Liver (tissue), 9 donors: ENCODE data around the gene SCGB3A2. TPM values are rescaled to one million over a fixed set of nuclear protein-coding genes. Genes with fewer than 3 reads are reported as not detected.

ENCODE experiments used
- DNase-seq: peaks from one replicate; pipeline ENCODE4 v3.0.0-alpha.2; 2017; ENCODE audit warnings: low spot score
- H3K27ac ChIP-seq, 2 donors: one replicate each; pipeline ENCODE4 v1.7.0; 2013; ENCODE audit warnings: inconsistent platforms in 2 of 2, low read length in 2 of 2, control low read depth in 1 of 2, low read depth in 1 of 2, mild to moderate bottlenecking in 1 of 2
- H3K27me3 ChIP-seq, 4 donors: one replicate each; pipeline versions ENCODE4 v1.6.1 to v1.7.0; 2013; ENCODE audit warnings: low read length in 3 of 4, inconsistent platforms in 1 of 4, mild to moderate bottlenecking in 1 of 4, moderate library complexity in 1 of 4; ENCODE audit not compliant: control insufficient read depth in 4 of 4, insufficient read depth in 4 of 4
- H3K36me3 ChIP-seq, 4 donors: one replicate each; pipeline versions ENCODE4 v1.6.1 to v1.7.0; 2013; ENCODE audit warnings: low read length in 3 of 4, mild to moderate bottlenecking in 3 of 4, low read depth in 1 of 4, moderate library complexity in 1 of 4; ENCODE audit not compliant: control insufficient read depth in 4 of 4, insufficient read depth in 3 of 4
- H3K4me1 ChIP-seq, 4 donors: one replicate each; pipeline versions ENCODE4 v1.6.1 to v1.7.0; 2013; ENCODE audit warnings: low read length in 3 of 4, mild to moderate bottlenecking in 3 of 4, moderate library complexity in 1 of 4; ENCODE audit not compliant: control insufficient read depth in 4 of 4, insufficient read depth in 4 of 4
- H3K4me3 ChIP-seq, 3 donors: one replicate each; pipeline versions ENCODE4 v1.6.1 to v1.7.0; 2013; ENCODE audit warnings: low read length in 3 of 3, control low read depth in 1 of 3, low read depth in 1 of 3, mild to moderate bottlenecking in 1 of 3
- H3K9ac ChIP-seq, 2 donors: one replicate each; pipeline ENCODE4 v1.7.0; 2013; ENCODE audit warnings: low read length in 2 of 2, mild to moderate bottlenecking in 2 of 2, moderate library complexity in 2 of 2, control low read depth in 1 of 2, low read depth in 1 of 2
- H3K9me3 ChIP-seq, 4 donors: one replicate each; pipeline versions ENCODE4 v1.6.1 to v1.7.0; 2013; ENCODE audit warnings: low read length in 3 of 4; ENCODE audit not compliant: control insufficient read depth in 4 of 4
- EGR1 ChIP-seq, 2 donors: IDR thresholded peaks; 2 replicates each; pipeline ENCODE4 v1.6.1; 2016 to 2018; ENCODE audit warnings: antibody characterized with exemption in 2 of 2, low read depth in 2 of 2
- FOXA1 ChIP-seq: IDR thresholded peaks from 2 replicates; pipeline ENCODE4 v1.6.1; 2016; ENCODE audit warnings: antibody characterized with exemption
- GABPA ChIP-seq, 2 donors: IDR thresholded peaks in 1 of 2; conservative IDR thresholded peaks in 1 of 2; 2 replicates each; pipeline ENCODE4 v1.6.1; 2016; ENCODE audit warnings: antibody characterized with exemption in 2 of 2, mild to moderate bottlenecking in 1 of 2, moderate library complexity in 1 of 2
- HNF4A ChIP-seq, 2 donors: conservative IDR thresholded peaks; 2 replicates each; pipeline ENCODE4 v1.6.1; 2016; ENCODE audit warnings: antibody characterized with exemption in 2 of 2, mild to moderate bottlenecking in 2 of 2
- JUND ChIP-seq, 2 donors: IDR thresholded peaks; 2 replicates each; pipeline ENCODE4 v1.6.1; 2016; ENCODE audit warnings: antibody characterized with exemption in 2 of 2
- MAX ChIP-seq: IDR thresholded peaks from 2 replicates; pipeline ENCODE4 v1.6.1; 2016; ENCODE audit warnings: antibody characterized with exemption
- NR2F2 ChIP-seq: IDR thresholded peaks from 2 replicates; pipeline ENCODE4 v1.6.1; 2016; ENCODE audit warnings: antibody characterized with exemption
- RAD21 ChIP-seq, 2 donors: IDR thresholded peaks; 2 replicates each; pipeline ENCODE4 v1.6.1; 2016; ENCODE audit warnings: antibody characterized with exemption in 2 of 2, mild to moderate bottlenecking in 2 of 2
- RXRA ChIP-seq, 2 donors: IDR thresholded peaks; 2 replicates each; pipeline ENCODE4 v1.6.1; 2017 to 2018; ENCODE audit warnings: antibody characterized with exemption in 2 of 2, mild to moderate bottlenecking in 1 of 2
- SP1 ChIP-seq: IDR thresholded peaks from 2 replicates; pipeline ENCODE4 v1.6.1; 2018; ENCODE audit warnings: antibody characterized with exemption, mild to moderate bottlenecking
- TAF1 ChIP-seq: conservative IDR thresholded peaks from 2 replicates; pipeline ENCODE4 v1.6.1; 2016; ENCODE audit warnings: antibody characterized with exemption, mild to moderate bottlenecking
- YY1 ChIP-seq: IDR thresholded peaks from 2 replicates; pipeline ENCODE4 v1.6.1; 2016; ENCODE audit warnings: antibody characterized with exemption, mild to moderate bottlenecking
- WGBS: extraction: QIAGEN DNeasy Blood & Tissue Kit; methylation state at CpG from one replicate; pipeline ENCODE4 v1.1.7; 2013; 5-methylcytosine and 5-hydroxymethylcytosine counted together
- polyA plus RNA-seq, 2 donors: library from polyadenylated mRNA; stranded (reverse) in 1 of 2; unstranded in 1 of 2; fragments of 200-250 nt in 1 of 2; fragments of >200 nt in 1 of 2; fragmentation: Nextera tagmentation in 1 of 2; extraction: Ambion mirVana in 1 of 2; gene quantifications; one replicate each; pipeline versions ENCODE4 v1.2.1 to v1.2.3, GENCODE V29; 2013 to 2015
- total RNA-seq, 2 donors: library from RNA; depleted of rRNA; stranded (reverse); fragments of >200 nt; gene quantifications; one replicate each; pipeline ENCODE4 v1.2.3, GENCODE V29; 2014
- TF ChIP-seq, protein P1 (sequence below): IDR thresholded peaks from 2 replicates; pipeline ENCODE4 v1.6.1; 2016; ENCODE audit warnings: antibody characterized with exemption, mild to moderate bottlenecking
- TF ChIP-seq, protein P2 (sequence below): IDR thresholded peaks from 2 replicates; pipeline ENCODE4 v1.6.1; 2016; ENCODE audit warnings: antibody characterized with exemption
- TF ChIP-seq, protein P3 (sequence below): fragments of 150-350 bp; IDR thresholded peaks from 2 replicates; pipeline ENCODE4 v1.5.1; 2017; ENCODE audit warnings: improper control_type of control experiment, low read depth, low read length; ENCODE audit not compliant: missing input control
- donor health status: healthy.
- donor health status: healthy.
- donor health status: healthy.
- donor health status: healthy.
- donor health status: healthy.

Gene SCGB3A2
- total and polyA plus RNA-seq, 4 donors: not detected

- Histone ChIP-seq H3K36me3 (no peaks in the 10 kb centered on the region), H3K27ac (no peak overlapping the region), H3K9ac (no peak overlapping the region), H3K4me1 (no peaks in the 10 kb centered on the region), H3K9me3 (no peaks in the 10 kb centered on the region), H3K4me3 (no peak overlapping the region), H3K27me3 (no peaks in the 10 kb centered on the region)
- TF ChIP-seq, protein P1, sequence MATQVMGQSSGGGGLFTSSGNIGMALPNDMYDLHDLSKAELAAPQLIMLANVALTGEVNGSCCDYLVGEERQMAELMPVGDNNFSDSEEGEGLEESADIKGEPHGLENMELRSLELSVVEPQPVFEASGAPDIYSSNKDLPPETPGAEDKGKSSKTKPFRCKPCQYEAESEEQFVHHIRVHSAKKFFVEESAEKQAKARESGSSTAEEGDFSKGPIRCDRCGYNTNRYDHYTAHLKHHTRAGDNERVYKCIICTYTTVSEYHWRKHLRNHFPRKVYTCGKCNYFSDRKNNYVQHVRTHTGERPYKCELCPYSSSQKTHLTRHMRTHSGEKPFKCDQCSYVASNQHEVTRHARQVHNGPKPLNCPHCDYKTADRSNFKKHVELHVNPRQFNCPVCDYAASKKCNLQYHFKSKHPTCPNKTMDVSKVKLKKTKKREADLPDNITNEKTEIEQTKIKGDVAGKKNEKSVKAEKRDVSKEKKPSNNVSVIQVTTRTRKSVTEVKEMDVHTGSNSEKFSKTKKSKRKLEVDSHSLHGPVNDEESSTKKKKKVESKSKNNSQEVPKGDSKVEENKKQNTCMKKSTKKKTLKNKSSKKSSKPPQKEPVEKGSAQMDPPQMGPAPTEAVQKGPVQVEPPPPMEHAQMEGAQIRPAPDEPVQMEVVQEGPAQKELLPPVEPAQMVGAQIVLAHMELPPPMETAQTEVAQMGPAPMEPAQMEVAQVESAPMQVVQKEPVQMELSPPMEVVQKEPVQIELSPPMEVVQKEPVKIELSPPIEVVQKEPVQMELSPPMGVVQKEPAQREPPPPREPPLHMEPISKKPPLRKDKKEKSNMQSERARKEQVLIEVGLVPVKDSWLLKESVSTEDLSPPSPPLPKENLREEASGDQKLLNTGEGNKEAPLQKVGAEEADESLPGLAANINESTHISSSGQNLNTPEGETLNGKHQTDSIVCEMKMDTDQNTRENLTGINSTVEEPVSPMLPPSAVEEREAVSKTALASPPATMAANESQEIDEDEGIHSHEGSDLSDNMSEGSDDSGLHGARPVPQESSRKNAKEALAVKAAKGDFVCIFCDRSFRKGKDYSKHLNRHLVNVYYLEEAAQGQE: no peak
- TF ChIP-seq TAF1 (no peak), GABPA (IDR thresholded peaks at IDR 0.05 in 1 of 2, conservative IDR thresholded peaks at IDR 0.05 in 1 of 2) (no peak), NR2F2 (no peak), RXRA (IDR thresholded peaks at IDR 0.05) (no peak)
- no peak for DNase-seq
- WGBS: 77% methylated on average over 3 of the region's 3 CpGs
Measured at GRCh38 chr5:147852365-147852764, 26.1 kb upstream of the SCGB3A2 start.

- Histone ChIP-seq H3K27me3 (no peaks in the 10 kb centered on the region), H3K9me3 (no peaks in the 10 kb centered on the region), H3K4me1 (no peaks in the 10 kb centered on the region), H3K27ac (no peak overlapping the region), H3K9ac (no peak overlapping the region), H3K36me3 (no peaks in the 10 kb centered on the region), H3K4me3 (no peak overlapping the region)
- TF ChIP-seq RXRA (IDR thresholded peaks at IDR 0.05) (no peak), JUND (IDR thresholded peaks at IDR 0.05) (no peak), FOXA1 (no peak), EGR1 (IDR thresholded peaks at IDR 0.05; ENCODE audit: low read depth in 2 of 2) (no peak)
- TF ChIP-seq, protein P1: no peak
- no peak for DNase-seq
- 71% methylated on average over 3 of the region's 3 CpGs for WGBS
Measured at GRCh38 chr5:147853372-147853987, 25.0 kb upstream of the SCGB3A2 start.

DNA sequence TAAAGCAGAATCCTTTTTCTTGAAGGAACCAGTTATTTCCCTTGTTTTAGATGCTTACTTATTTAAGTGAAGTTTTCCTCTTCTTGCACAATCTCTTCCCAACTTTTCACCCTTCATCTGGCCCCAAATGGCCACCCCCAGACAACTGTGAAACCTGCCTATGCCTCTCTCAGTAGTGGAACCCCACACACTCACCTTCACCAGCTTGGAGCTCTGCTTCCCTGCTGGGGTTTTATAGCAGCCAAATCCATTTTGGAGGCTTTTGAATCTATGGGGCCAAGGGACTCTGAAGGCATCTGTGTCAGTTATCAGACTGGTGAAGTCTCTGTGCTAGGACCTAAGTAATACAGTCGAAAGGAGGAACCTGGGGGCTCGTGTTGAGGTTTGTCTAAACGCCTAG, 24.2 kb upstream of the SCGB3A2 start:
- no peak for DNase-seq
- 84% methylated on average over 3 of the region's 3 CpGs for WGBS
- Histone ChIP-seq H3K9ac (no peak overlapping the region), H3K36me3 (no peaks in the 10 kb centered on the region), H3K27me3 (no peaks in the 10 kb centered on the region), H3K4me1 (no peaks in the 10 kb centered on the region), H3K9me3 (no peaks in the 10 kb centered on the region), H3K27ac (no peak overlapping the region), H3K4me3 (no peak overlapping the region)
- no peak for TF ChIP-seq EGR1 (IDR thresholded peaks at IDR 0.05; ENCODE audit: low read depth in 2 of 2)
- TF ChIP-seq SP1: no peak
- TF ChIP-seq MAX: no peak
- no peak for TF ChIP-seq HNF4A (conservative IDR thresholded peaks at IDR 0.05)
- no peak for TF ChIP-seq JUND (IDR thresholded peaks at IDR 0.05)
- TF ChIP-seq, protein P2, sequence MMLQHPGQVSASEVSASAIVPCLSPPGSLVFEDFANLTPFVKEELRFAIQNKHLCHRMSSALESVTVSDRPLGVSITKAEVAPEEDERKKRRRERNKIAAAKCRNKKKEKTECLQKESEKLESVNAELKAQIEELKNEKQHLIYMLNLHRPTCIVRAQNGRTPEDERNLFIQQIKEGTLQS: no peak
- TF ChIP-seq TAF1: no peak
- TF ChIP-seq, protein P3, sequence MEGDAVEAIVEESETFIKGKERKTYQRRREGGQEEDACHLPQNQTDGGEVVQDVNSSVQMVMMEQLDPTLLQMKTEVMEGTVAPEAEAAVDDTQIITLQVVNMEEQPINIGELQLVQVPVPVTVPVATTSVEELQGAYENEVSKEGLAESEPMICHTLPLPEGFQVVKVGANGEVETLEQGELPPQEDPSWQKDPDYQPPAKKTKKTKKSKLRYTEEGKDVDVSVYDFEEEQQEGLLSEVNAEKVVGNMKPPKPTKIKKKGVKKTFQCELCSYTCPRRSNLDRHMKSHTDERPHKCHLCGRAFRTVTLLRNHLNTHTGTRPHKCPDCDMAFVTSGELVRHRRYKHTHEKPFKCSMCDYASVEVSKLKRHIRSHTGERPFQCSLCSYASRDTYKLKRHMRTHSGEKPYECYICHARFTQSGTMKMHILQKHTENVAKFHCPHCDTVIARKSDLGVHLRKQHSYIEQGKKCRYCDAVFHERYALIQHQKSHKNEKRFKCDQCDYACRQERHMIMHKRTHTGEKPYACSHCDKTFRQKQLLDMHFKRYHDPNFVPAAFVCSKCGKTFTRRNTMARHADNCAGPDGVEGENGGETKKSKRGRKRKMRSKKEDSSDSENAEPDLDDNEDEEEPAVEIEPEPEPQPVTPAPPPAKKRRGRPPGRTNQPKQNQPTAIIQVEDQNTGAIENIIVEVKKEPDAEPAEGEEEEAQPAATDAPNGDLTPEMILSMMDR: no peak
- no peak for TF ChIP-seq NR2F2
- no peak for TF ChIP-seq FOXA1
- TF ChIP-seq YY1: no peak
- no peak for TF ChIP-seq RAD21 (IDR thresholded peaks at IDR 0.05)
